ENCODE data around the gene R3HCC1L.

R3HCC1L gene

DNA sequence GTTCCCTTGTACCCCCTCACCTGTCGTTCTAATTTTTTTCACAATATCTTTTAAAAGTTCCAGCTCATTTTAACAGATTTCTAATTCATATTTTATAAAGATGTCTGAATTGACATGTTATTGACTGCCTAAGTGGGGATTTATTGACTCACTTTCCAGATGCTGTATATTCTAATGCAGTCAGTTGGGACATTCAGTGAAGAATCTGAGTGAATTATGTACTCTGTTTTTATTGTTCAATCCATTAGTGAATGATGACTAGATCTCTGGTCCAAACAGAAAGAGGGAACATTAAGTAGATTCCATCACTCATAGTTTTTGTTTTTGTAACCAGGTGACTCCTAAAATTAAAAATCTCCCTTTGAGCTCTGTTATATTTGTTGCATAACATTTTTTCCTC lies 79.3 kb downstream of the R3HCC1L start:
- no peak for TF ChIP-seq ZNF544 (tag by site-specific recombination; IDR thresholded peaks at IDR 0.05)
- no peak for TF ChIP-seq ZNF157 (tag by site-specific recombination; IDR thresholded peaks at IDR 0.05)
- no peak for TF ChIP-seq ZNF132 (tag by site-specific recombination; IDR thresholded peaks at IDR 0.05; ENCODE audit: borderline replicate concordance)
- no peak for TF ChIP-seq ZSCAN18 (tag by site-specific recombination; IDR thresholded peaks at IDR 0.05)
- TF ChIP-seq ZNF529 (tag by site-specific recombination; IDR thresholded peaks at IDR 0.05; ENCODE audit: insufficient replicate concordance): no peak
- no peak for TF ChIP-seq ZNF311 (tag by site-specific recombination; IDR thresholded peaks at IDR 0.05; ENCODE audit: borderline replicate concordance)
- no peak for TF ChIP-seq ZNF624 (tag by site-specific recombination; IDR thresholded peaks at IDR 0.05)
- no peak for TF ChIP-seq OVOL3 (tag by site-specific recombination; IDR thresholded peaks at IDR 0.05)
- TF ChIP-seq BCL6B (tag by site-specific recombination; IDR thresholded peaks at IDR 0.05): no peak
- no peak for TF ChIP-seq ZNF341 (tag by site-specific recombination; IDR thresholded peaks at IDR 0.05; ENCODE audit: low read depth)
- no peak for TF ChIP-seq ZBTB49 (tag by site-specific recombination; IDR thresholded peaks at IDR 0.05; ENCODE audit: low read depth)
- TF ChIP-seq ZNF585B (tag by site-specific recombination; IDR thresholded peaks at IDR 0.05): no peak
- Histone ChIP-seq H3K27ac (ENCODE audit: extremely low read depth, low read depth, low read length) (no peak overlapping the region), H3K36me3 (ENCODE audit: control insufficient read depth in 2 of 2, insufficient read depth in 1 of 2, low read length in 2 of 2) (peaks cover 0 to 10% of the 10 kb centered on the region in 2 experiments; a peak in 2 of 3 replicates), H3K4me3 (ENCODE audit: low read depth, low read length) (no peak overlapping the region), H3K9me3 (ENCODE audit: control insufficient read depth, insufficient read depth, low read depth, low read length) (no peaks in the 10 kb centered on the region), H3K4me1 (ENCODE audit: control insufficient read depth, insufficient read depth, low read length) (no peaks in the 10 kb centered on the region)
- ChIA-PET CTCF (interaction anchor here (1.0 to 1.6 kb wide), 4 partner anchors 42 to 168 kb away, joined by 3 to 5 read pairs (median 4); no protein-coding TSS in a partner anchor), POLR2A (no interaction called here)

- H3K4me1 ChIP-seq (ENCODE audit: control insufficient read depth, insufficient read depth, low read length): no peaks in the 10 kb centered on the region
These were observed 80.9 kb downstream of the R3HCC1L start for GRCh38 chr10:98215373-98215772.

More at GRCh38 chr10:98215373-98215772, 80.9 kb downstream of the R3HCC1L start:
- Histone ChIP-seq H3K36me3 (ENCODE audit: control insufficient read depth in 2 of 2, insufficient read depth in 1 of 2, low read length in 2 of 2) (no peaks in the 10 kb centered on the region), H3K27ac (ENCODE audit: extremely low read depth, low read depth, low read length) (no peak overlapping the region), H3K9me3 (ENCODE audit: control insufficient read depth, insufficient read depth, low read depth, low read length) (no peaks in the 10 kb centered on the region), H3K4me3 (ENCODE audit: low read depth, low read length) (no peak overlapping the region)
- TF ChIP-seq BCL6B (tag by site-specific recombination; IDR thresholded peaks at IDR 0.05): no peak
- no peak for TF ChIP-seq ZNF155 (tag by site-specific recombination; IDR thresholded peaks at IDR 0.05)
- no peak for TF ChIP-seq ZBTB1 (tag by site-specific recombination; IDR thresholded peaks at IDR 0.05)
- no peak for TF ChIP-seq ZNF544 (tag by site-specific recombination; IDR thresholded peaks at IDR 0.05)
- TF ChIP-seq KLF7 (tag by site-specific recombination; IDR thresholded peaks at IDR 0.05; ENCODE audit: borderline replicate concordance): no peak
- TF ChIP-seq ZNF561 (tag by site-specific recombination; IDR thresholded peaks at IDR 0.05; ENCODE audit: borderline replicate concordance): no peak
- ChIA-PET CTCF (interaction anchor here (0.7 to 1.4 kb wide), 2 partner anchors 33 to 45 kb away, joined by 3 to 4 read pairs; no protein-coding TSS in a partner anchor), POLR2A (no interaction called here)

All from HEK293 (cell line).